SK-N-MC (cell line): ENCODE data around the gene PDP2.

Source experiments
- EZH2 ChIP-seq: fragments of 200-600 bp; sonication (generic); IDR thresholded peaks from one replicate; pipeline ENCODE4 v1.6.1; 2017; ENCODE audit warnings: antibody characterized with exemption
- POLR2AphosphoS5 ChIP-seq: IDR thresholded peaks from 2 replicates; pipeline ENCODE4 v1.6.1; 2012; ENCODE audit warnings: mild to moderate bottlenecking, low read depth, low read length, borderline replicate concordance

DNA sequence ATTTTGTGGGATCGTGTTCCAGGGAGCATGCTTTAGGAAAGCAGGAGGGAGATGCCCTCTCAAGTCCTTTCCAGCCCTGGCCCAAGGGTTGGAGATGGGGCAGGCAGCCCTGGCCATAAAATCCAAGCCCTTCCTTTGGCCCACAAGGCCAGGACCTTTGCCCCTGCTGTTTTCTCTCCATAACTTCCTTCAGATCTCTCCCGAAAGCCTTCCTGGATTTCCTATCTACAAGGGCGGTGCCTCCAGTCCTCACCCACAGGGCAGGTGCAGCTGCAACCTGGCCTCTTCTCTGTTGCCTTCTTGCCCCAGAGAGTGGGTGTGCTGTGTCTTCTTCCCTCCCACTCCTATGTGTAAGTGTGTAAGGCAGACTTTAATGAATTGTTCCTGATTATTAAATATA, 8.5 kb upstream of the PDP2 start:
- TF ChIP-seq POLR2AphosphoS5 = no peak
- no peak for TF ChIP-seq EZH2
